HFFc6 (cell line): Measurements from ENCODE around the gene LDLRAD3. TPM values are rescaled to one million over a fixed set of nuclear protein-coding genes. Genes with fewer than 3 reads are reported as not detected.

Experiments used
- DNase-seq: peaks from one replicate; pipeline ENCODE4 v3.0.0-alpha.2; 2018
- H3K27ac Mint-ChIP-seq: 2 replicates; pipeline ENCODE4 v1.8.0; 2020; ENCODE audit warnings: mild to moderate bottlenecking, mixed read lengths
- H3K27me3 Mint-ChIP-seq: 2 replicates; pipeline ENCODE4 v1.8.0; 2021; ENCODE audit warnings: mild to moderate bottlenecking, moderate library complexity, mixed read lengths; ENCODE audit not compliant: insufficient read depth
- H3K36me3 Mint-ChIP-seq: 2 replicates; pipeline ENCODE4 v1.8.0; 2021; ENCODE audit warnings: low read depth, mixed read lengths
- H3K4me1 Mint-ChIP-seq: 2 replicates; pipeline ENCODE4 v1.8.0; 2020; ENCODE audit warnings: low read depth, mixed read lengths
- H3K4me3 Mint-ChIP-seq: 2 replicates; pipeline ENCODE4 v1.8.0; 2020; ENCODE audit warnings: mild to moderate bottlenecking, moderate library complexity, mixed read lengths
- H3K9me3 Mint-ChIP-seq: 2 replicates; pipeline ENCODE4 v1.8.0; 2020; ENCODE audit warnings: mild to moderate bottlenecking, mixed read lengths
- CTCF ChIP-seq: fragments of 200-600 bp; sonication (generic); IDR thresholded peaks from 2 replicates; pipeline ENCODE4 v1.5.0; 2021; ENCODE audit warnings: antibody characterized with exemption, mild to moderate bottlenecking
- total RNA-seq, 6 experiments: library from RNA; stranded (reverse); fragmentation: NEBNext Ultra II Directional; extraction: Animal tissue kit (Norgen Biotek cat#: 25700); gene quantifications; 2 replicates in 1 of 6; 3 replicates in 5 of 6; pipeline ENCODE4 v1.2.3, GENCODE V29; 2021

The LDLRAD3 gene
- total RNA-seq, 6 experiments from 2014 or later = 5.2 to 6.5 (median 5.6) TPM

DNA sequence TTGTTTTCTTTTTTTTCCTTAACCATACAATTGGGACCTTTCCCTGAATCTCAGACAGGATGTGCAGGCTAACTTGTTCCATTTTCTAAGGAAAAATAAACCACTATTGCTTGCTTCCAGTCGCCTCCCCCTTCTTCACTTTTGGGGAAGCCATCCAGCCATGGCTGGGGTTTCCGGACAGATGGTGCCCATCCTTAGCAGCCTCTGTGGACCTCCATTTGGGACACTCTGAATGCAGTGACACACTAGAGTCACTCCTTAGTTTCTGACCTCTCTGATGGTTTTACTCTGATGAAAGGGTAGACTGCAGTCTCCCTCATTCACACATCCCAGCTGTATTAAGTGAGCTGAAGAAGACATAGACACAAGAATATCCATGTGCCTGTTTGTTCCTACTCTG lies 198.1 kb downstream of the LDLRAD3 start:
- Mint-ChIP-seq H3K27me3 (no peaks in the 10 kb centered on the region), H3K9me3 (no peaks in the 10 kb centered on the region), H3K4me1 (peaks cover 9% of the 10 kb centered on the region), H3K27ac (no peak overlapping the region), H3K4me3 (no peak overlapping the region), H3K36me3 (no peaks in the 10 kb centered on the region)
- DNase-seq = no peak
- TF ChIP-seq CTCF = no peak

- H3K27ac Mint-ChIP-seq = no peak overlapping the region
- no peak overlapping the region for H3K4me3 Mint-ChIP-seq
- no peaks in the 10 kb centered on the region for H3K27me3 Mint-ChIP-seq
Measured at GRCh38 chr11:36142439-36142838, 198.6 kb downstream of the LDLRAD3 start.

DNA sequence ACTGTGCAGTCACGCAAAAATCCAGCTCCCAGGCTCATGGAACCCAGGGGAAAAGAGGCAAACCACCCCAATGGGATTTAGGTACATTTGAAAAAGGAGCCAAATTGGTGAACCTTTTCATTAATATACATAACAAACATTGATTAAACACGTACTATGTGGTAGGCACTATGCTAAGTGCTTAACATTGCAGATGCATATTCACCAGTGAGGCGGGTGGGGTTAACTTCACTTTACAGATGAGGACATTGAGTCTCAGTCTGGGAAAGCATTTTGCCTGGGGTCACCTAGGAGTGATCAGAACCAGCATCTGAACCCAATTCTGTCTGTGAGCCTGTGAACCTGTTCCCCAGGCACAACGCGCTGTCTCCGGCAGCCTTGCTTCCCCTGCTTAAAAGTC lies 199.0 kb downstream of the LDLRAD3 start:
- no peaks in the 10 kb centered on the region for H3K9me3 Mint-ChIP-seq
- no peak overlapping the region for H3K27ac Mint-ChIP-seq
- H3K27me3 Mint-ChIP-seq = no peaks in the 10 kb centered on the region
- H3K4me1 Mint-ChIP-seq = peaks cover 9% of the 10 kb centered on the region
- H3K4me3 Mint-ChIP-seq = no peak overlapping the region
- no peak for DNase-seq
- no peak for TF ChIP-seq CTCF
- H3K36me3 Mint-ChIP-seq = no peaks in the 10 kb centered on the region

More at GRCh38 chr11:36142439-36142838, 198.6 kb downstream of the LDLRAD3 start:
- DNase-seq = no peak
- no peak for TF ChIP-seq CTCF
- H3K36me3 Mint-ChIP-seq = no peaks in the 10 kb centered on the region
- H3K4me1 Mint-ChIP-seq = peaks cover 9% of the 10 kb centered on the region
- no peaks in the 10 kb centered on the region for H3K9me3 Mint-ChIP-seq

DNA sequence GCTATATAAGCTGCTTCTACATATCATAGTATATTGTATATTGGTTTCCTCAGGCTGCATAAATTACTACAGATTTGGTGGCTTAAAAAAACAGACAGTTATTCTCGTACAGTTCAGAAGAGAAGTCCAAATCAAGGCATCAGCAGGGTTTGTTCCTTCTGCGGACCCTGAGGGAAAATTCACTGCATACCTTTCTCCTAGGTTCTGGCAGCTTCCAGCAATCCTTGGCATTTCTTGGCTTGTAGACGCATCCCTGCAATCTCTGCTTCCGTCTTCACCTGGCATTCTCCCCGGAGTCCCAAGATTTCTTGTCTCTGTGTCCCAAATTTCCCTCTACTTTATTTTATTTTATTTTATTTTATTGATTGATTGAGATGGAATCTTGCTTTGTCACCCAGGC lies 202.6 kb downstream of the LDLRAD3 start:
- H3K4me1 Mint-ChIP-seq = peaks cover 32% of the 10 kb centered on the region
- H3K9me3 Mint-ChIP-seq = no peaks in the 10 kb centered on the region
- no peaks in the 10 kb centered on the region for H3K36me3 Mint-ChIP-seq
- H3K27me3 Mint-ChIP-seq = no peaks in the 10 kb centered on the region
- no peak overlapping the region for H3K4me3 Mint-ChIP-seq
- no peak overlapping the region for H3K27ac Mint-ChIP-seq
- DNase-seq = no peak
- TF ChIP-seq CTCF = no peak

- TF ChIP-seq CTCF = no peak
- no peaks in the 10 kb centered on the region for H3K27me3 Mint-ChIP-seq
- DNase-seq = no peak
- H3K4me1 Mint-ChIP-seq = peaks cover 36% of the 10 kb centered on the region
- no peak overlapping the region for H3K4me3 Mint-ChIP-seq
- H3K27ac Mint-ChIP-seq = no peak overlapping the region
- no peaks in the 10 kb centered on the region for H3K36me3 Mint-ChIP-seq
- no peaks in the 10 kb centered on the region for H3K9me3 Mint-ChIP-seq
Measured at GRCh38 chr11:36147491-36147890, 203.6 kb downstream of the LDLRAD3 start.

GRCh38 chr11:36148701-36149100 lies 204.8 kb downstream of the LDLRAD3 start:
- Mint-ChIP-seq H3K9me3 (no peaks in the 10 kb centered on the region), H3K4me3 (0 out of 2 replicates have a peak overlapping the region, but pooled peaks have one; percentile 1), H3K4me1 (peaks cover 36% of the 10 kb centered on the region), H3K27ac (peak overlapping the region; percentile 4; the same call in 1 of the 2 replicates), H3K36me3 (no peaks in the 10 kb centered on the region), H3K27me3 (no peaks in the 10 kb centered on the region)
- DNase-seq = no peak
- no peak for TF ChIP-seq CTCF
